Neuron (in vitro differentiated cells): ENCODE measurements around the gene RRAGD.

ENCODE experiments used
- H2AFZ ChIP-seq: one replicate; pipeline ENCODE4 v1.6.1; 2013; ENCODE audit warnings: low read depth, mild to moderate bottlenecking, inconsistent platforms, low read length, moderate library complexity
- H3K27me3 ChIP-seq: one replicate; pipeline ENCODE4 v1.6.1; 2013; ENCODE audit warnings: low read length; ENCODE audit not compliant: insufficient read depth
- H3K36me3 ChIP-seq: one replicate; pipeline ENCODE4 v1.6.1; 2013; ENCODE audit warnings: low read length; ENCODE audit not compliant: insufficient read depth
- H3K4me1 ChIP-seq: one replicate; pipeline ENCODE4 v1.6.1; 2013; ENCODE audit warnings: low read length; ENCODE audit not compliant: insufficient read depth
- H3K4me3 ChIP-seq: 2 replicates; pipeline ENCODE4 v1.5.1; 2013; ENCODE audit warnings: mild to moderate bottlenecking, low read length, moderate library complexity
- H3K9me3 ChIP-seq: one replicate; pipeline ENCODE4 v1.6.1; 2013; ENCODE audit warnings: low read length

The RRAGD gene, protein sequence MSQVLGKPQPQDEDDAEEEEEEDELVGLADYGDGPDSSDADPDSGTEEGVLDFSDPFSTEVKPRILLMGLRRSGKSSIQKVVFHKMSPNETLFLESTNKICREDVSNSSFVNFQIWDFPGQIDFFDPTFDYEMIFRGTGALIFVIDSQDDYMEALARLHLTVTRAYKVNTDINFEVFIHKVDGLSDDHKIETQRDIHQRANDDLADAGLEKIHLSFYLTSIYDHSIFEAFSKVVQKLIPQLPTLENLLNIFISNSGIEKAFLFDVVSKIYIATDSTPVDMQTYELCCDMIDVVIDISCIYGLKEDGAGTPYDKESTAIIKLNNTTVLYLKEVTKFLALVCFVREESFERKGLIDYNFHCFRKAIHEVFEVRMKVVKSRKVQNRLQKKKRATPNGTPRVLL

DNA sequence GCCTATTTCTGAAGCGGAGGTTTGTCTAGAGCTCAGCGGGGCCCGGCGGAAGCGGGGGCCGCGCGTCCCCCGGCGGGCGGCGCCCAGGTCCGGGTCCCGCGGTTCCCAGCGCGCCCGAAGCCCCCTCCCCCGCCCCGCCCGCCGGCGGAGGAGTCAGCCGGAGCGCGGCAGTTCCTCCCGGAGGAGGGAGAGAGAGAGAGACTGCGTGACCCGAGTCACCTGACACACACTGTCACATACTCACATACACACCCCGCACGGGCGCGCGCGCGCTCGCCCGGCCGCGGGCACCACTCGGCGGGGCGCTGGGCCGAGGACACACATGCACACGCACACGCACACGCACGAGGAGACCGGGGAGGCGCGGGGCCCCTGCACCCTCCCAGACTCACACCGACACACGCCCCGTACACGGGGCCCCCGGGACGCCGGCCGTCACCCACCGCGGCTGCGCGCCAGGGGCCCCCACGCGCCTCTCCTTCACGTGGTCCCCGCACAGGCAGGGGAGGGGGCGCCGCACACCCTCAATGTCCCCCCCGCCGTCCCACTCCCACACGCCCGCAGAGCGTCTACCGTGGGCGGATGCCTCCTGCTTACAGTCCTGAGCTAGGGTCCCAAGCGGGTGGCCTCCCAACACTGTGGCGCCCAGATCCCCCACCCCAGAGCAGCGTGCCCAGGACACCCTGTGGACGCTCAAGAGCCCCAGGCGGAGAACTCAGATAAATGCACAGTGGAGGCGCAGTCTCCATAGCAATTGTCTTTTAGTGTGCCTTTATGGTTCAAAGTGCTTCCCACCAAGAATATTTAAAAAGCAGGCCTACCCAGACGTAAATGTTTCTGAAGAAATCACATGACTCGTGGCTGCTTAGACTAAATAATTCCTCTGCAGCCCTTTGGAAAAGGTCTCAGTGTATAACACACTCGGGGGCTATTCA lies at the start of gene RRAGD:
TSS of gene RRAGD (minus strand) at position 203 of the 935 bp plus-strand sequence. CDS start 280 bp downstream, outside the sequence.
- H3K9me3 ChIP-seq: no peaks in the 10 kb centered on the region
- peak within 1 kb of the TSS; percentile 97 for H3K4me3 ChIP-seq
- H3K36me3 ChIP-seq: no peaks in the 10 kb centered on the region
- H3K27me3 ChIP-seq: no peaks in the 10 kb centered on the region
- H2AFZ ChIP-seq: peak within 1 kb of the TSS; percentile 85
- peaks cover 51% of the 10 kb centered on the region for H3K4me1 ChIP-seq

DNA sequence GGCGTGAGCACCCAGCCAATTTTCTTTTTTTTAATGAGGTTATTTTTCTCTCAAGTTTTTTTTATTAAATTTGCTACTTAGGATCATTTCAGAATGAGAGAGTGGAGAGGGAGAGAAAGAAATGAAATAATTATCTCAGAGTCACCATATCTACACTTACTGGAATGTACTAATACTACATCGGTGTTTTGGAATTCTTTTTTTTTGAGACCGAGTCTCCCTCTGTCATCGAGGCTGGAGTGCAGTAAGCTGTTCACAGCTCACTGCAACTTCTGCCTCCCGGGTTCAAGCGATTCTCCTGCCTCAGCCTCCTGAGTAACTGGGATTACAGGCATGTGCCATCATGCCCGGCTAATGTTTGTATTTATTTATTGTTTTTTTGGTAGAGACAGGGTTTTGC lies 48.6 kb upstream of the RRAGD start:
- Histone ChIP-seq H3K4me3 (no peak overlapping the region), H3K36me3 (no peaks in the 10 kb centered on the region), H3K4me1 (no peaks in the 10 kb centered on the region), H3K27me3 (no peaks in the 10 kb centered on the region), H3K9me3 (peaks cover 1% of the 10 kb centered on the region), H2AFZ (no peak overlapping the region)

DNA sequence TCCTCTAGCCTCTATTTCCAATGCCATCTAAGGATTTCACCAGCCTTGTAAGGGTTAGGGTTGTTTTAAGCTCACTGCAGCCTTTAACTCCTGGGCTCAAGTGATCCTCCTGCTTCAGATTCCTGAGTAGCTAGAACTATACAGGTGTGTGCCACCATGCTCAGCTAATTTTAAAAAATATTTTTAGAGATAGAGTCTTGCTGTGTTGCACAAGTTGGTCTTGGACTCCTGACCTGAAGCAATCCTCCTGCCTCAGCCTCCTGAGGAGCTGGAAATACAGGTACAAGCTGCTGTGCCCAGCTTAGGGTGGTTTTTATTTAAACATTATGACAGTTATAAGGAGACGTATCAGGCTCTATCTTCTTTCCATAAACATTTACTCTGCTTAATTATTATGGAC lies 47.4 kb upstream of the RRAGD start:
- Histone ChIP-seq H3K4me3 (no peak overlapping the region), H3K9me3 (peaks cover 6% of the 10 kb centered on the region), H2AFZ (no peak overlapping the region), H3K27me3 (no peaks in the 10 kb centered on the region), H3K4me1 (no peaks in the 10 kb centered on the region), H3K36me3 (no peaks in the 10 kb centered on the region)

DNA sequence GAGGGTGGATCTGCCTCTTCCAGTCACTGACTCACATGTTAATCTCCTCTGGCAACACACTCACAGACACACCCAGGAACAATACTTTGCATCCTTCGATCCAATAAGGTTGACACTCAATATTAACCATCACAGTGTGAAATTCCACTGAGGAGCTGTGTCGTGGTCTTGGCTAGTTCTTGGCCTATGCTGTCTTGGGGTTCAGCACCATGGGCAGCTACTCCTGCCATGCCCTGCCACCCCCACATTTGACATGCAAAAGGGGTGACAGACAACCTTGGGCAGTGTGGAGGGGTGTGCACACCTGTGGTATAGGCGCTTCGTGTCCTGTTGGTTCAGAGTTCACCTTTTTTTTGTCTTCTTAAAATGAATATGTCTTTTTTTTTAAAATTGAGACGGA lies 46.6 kb upstream of the RRAGD start:
- Histone ChIP-seq H3K4me3 (no peak overlapping the region), H3K27me3 (no peaks in the 10 kb centered on the region), H3K36me3 (no peaks in the 10 kb centered on the region), H2AFZ (no peak overlapping the region), H3K9me3 (peaks cover 6% of the 10 kb centered on the region), H3K4me1 (no peaks in the 10 kb centered on the region)

DNA sequence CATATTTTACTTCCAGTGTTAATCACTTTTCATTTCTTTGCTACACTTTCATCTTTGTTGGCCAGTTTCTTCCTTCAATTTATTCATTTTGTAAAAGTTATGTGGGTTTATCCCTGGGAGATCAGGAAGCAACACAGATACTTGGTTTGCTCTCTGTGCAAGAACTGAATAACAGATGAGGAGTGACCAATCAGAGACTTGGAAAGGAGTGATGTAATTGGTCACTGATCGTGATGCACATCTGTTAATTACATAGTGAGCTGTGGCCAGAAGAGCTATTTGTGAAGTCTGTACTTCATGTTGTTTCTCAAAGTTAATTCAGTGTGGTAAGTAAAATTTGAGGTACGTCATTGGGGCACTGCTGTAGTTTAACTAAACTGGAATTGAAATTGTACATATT lies 42.2 kb upstream of the RRAGD start:
- no peaks in the 10 kb centered on the region for H3K27me3 ChIP-seq
- no peak overlapping the region for H3K4me3 ChIP-seq
- H3K4me1 ChIP-seq: peaks cover 3% of the 10 kb centered on the region
- no peak overlapping the region for H2AFZ ChIP-seq
- peaks cover 6% of the 10 kb centered on the region for H3K9me3 ChIP-seq
- H3K36me3 ChIP-seq: no peaks in the 10 kb centered on the region

DNA sequence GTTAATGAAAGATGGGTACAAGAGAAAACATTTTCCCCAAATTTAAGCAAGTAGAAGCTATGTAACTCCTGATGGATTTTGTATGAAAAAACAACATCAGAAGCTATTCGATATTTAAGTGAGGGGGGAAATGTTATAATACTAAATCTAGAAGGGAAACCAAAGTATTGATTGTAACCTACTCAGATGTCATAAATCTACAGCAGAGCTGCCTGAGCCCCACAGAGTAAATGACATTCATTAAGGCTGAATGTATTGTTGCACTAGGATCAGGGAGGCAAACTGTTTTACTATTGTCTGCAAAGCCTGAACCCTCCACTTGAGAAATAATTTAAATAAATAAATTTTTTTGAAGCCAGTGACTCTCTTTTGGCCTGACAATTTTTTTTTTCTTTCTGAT lies 40.2 kb upstream of the RRAGD start:
- no peak overlapping the region for H3K4me3 ChIP-seq
- no peaks in the 10 kb centered on the region for H3K27me3 ChIP-seq
- H3K36me3 ChIP-seq: no peaks in the 10 kb centered on the region
- no peak overlapping the region for H2AFZ ChIP-seq
- peaks cover 3% of the 10 kb centered on the region for H3K4me1 ChIP-seq
- H3K9me3 ChIP-seq: peaks cover 6% of the 10 kb centered on the region

DNA sequence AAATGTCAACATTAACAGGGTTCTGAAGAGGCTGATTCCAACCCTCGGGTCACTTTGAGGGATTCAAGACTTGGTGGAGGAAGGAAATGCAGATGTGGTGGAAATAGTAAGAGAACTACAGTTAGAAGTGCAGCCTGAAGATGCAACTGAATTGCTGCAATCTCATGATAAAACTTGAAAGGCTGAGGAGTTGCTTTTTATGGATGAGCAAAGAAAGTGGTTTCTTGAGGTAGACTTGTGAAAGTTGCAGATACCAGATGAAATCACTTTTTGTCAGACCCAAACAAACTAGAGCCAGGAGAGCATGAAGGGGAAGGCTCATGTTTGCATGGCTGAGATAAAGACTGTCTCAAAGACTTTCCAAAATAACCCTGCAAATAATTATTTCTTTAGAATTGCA lies 37.1 kb upstream of the RRAGD start:
- Histone ChIP-seq H2AFZ (no peak overlapping the region), H3K4me1 (peaks cover 3% of the 10 kb centered on the region), H3K4me3 (no peak overlapping the region), H3K36me3 (no peaks in the 10 kb centered on the region), H3K9me3 (no peaks in the 10 kb centered on the region), H3K27me3 (no peaks in the 10 kb centered on the region)

DNA sequence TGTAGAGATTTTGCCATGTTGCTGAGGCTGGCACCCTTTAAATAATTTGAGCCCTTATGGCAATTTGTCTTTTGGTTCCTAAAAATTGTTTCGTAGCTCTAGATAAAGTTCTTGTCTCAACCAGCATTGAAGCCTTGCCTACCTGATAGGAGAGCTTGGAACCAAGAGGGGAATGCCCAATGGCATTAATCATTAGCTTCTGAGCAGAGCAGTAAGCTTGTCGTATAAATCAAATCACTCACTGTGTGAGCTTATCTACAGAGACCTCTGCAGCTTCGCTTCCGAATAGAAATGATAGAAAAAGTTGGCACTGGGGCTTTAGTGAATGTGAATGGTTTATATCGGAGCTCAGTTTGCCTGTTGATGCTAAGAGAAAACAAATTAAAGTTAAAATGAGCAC lies 31.6 kb upstream of the RRAGD start:
- H3K9me3 ChIP-seq: peaks cover 4% of the 10 kb centered on the region
- H3K4me3 ChIP-seq: no peak overlapping the region
- no peaks in the 10 kb centered on the region for H3K27me3 ChIP-seq
- no peak overlapping the region for H2AFZ ChIP-seq
- no peaks in the 10 kb centered on the region for H3K4me1 ChIP-seq
- no peaks in the 10 kb centered on the region for H3K36me3 ChIP-seq

DNA sequence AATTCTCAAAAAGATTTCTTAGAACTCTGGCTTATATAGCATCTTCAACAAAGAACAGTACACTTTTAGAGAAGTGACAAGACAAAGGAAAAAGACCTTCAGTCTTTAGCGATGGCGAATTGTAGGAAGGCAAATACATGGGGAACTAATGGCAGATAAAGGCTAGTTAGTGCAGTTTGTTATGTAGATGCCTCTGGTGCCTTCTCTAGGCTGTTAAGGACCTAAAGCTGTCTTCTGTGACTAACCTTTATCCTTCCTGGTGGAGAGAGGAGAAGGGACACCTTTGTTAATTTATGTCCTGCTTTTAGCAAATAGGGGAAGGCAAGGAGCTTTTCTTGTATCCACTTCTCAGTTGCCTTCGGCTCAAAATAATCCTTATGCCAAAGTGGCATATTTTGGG lies 28.1 kb upstream of the RRAGD start:
- Histone ChIP-seq H3K4me1 (peaks cover 10% of the 10 kb centered on the region), H3K36me3 (peaks cover 5% of the 10 kb centered on the region), H3K27me3 (no peaks in the 10 kb centered on the region), H2AFZ (no peak overlapping the region), H3K9me3 (peaks cover 4% of the 10 kb centered on the region), H3K4me3 (no peak overlapping the region)

DNA sequence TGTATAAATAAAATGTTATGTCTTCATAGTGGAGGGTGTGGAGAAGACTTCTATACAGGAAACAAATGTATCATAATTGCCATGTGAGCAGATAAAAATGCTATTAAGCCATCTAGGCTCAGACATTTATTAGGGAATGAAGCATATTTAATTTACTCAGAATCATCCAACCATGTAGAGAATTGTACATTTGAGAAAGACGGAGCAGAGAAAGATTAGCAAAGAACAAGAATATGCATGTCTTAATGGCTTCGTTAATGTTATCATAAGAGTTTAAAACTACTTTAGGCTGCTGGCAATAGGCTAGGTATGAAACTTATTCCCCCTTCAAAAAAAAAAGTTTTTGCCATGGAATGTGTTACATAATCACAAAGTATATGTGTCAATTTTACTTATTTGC lies 26.9 kb upstream of the RRAGD start:
- Histone ChIP-seq H2AFZ (no peak overlapping the region), H3K36me3 (peaks cover 5% of the 10 kb centered on the region), H3K27me3 (no peaks in the 10 kb centered on the region), H3K4me1 (peaks cover 21% of the 10 kb centered on the region), H3K9me3 (peaks cover 4% of the 10 kb centered on the region), H3K4me3 (no peak overlapping the region)

DNA sequence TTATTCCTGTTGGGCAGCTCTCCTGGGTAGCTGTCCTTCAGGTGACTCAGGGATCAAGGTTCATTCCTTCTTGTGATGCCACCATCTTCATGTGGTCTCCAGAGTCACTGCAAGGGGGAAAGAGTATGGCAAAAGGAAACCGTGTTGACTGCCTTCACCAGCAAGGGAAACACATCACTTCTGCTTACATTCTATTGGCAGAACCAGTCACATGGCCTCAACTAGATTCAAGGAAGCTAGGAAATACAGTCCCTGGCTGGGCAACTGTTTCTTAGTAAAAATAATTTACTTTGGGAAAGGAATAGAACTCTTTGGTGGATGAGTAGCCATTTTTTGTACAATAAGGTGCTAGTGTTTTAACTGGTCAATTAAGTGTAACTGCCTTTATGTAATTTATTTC lies 26.2 kb upstream of the RRAGD start:
- no peak overlapping the region for H3K4me3 ChIP-seq
- H3K4me1 ChIP-seq: peaks cover 25% of the 10 kb centered on the region
- no peak overlapping the region for H2AFZ ChIP-seq
- H3K27me3 ChIP-seq: no peaks in the 10 kb centered on the region
- peaks cover 5% of the 10 kb centered on the region for H3K36me3 ChIP-seq
- peaks cover 4% of the 10 kb centered on the region for H3K9me3 ChIP-seq

DNA sequence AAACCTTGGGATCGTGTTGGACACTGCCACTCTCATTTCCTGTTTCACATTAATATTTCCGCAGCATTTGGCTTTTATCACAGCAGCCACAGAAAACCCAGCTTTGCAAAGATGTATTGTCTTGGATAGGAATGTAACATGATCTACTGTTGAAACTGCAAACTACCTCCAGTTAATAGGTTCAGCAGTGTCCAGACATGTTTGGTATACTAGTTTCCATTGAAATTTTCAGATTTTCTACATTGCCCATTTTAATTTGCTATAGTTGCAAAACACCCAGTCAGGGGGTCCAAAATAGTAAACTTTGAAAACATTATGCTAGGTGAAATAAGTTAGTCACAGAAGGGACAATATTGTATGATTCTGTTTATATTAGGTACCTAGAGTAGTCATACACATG lies 24.2 kb upstream of the RRAGD start:
- no peak overlapping the region for H2AFZ ChIP-seq
- no peaks in the 10 kb centered on the region for H3K27me3 ChIP-seq
- H3K4me1 ChIP-seq: peaks cover 28% of the 10 kb centered on the region
- H3K36me3 ChIP-seq: peaks cover 5% of the 10 kb centered on the region
- no peak overlapping the region for H3K4me3 ChIP-seq
- peaks cover 4% of the 10 kb centered on the region for H3K9me3 ChIP-seq

DNA sequence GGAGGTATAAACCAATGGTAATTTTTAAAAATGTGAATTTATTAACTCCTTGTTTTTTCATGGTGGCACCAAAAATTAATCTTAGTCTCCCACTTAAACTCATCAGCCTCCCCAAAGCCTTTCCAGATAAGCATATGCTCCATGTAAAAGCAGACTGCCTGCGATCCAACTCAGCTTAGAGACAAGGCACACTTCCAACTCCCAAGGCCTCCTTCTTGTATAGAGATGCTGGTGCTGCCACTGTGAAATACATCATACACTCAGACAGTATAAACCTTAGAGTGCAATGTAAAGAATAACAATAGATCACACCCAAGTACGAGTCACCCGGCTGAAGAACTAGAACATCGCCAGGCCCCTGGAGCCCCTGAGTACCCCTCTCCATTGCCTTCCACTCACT lies 22.9 kb upstream of the RRAGD start:
- Histone ChIP-seq H3K27me3 (no peaks in the 10 kb centered on the region), H3K4me3 (peak overlapping the region; percentile 9), H3K4me1 (peaks cover 36% of the 10 kb centered on the region), H3K36me3 (peaks cover 5% of the 10 kb centered on the region), H3K9me3 (no peaks in the 10 kb centered on the region), H2AFZ (no peak overlapping the region)
